HEK293 (cell line): Measurements from ENCODE around the gene IGFBP5.

ENCODE experiments used
- CTCF ChIA-PET: fragments of 350-600 bp; formaldehyde crosslinking; extraction: SDS; loops from one replicate; lab custom pipeline; 2021; ENCODE audit warnings: antibody characterized with exemption; lab: Yijun Ruan, JAX
- POLR2A ChIA-PET: fragments of 300-600 bp; formaldehyde crosslinking; extraction: SDS; loops from one replicate; lab custom pipeline; 2020; ENCODE audit warnings: antibody characterized with exemption, inconsistent platforms; lab: Yijun Ruan, JAX
- H3K27ac ChIP-seq: fragments of 200-500 bp; sonication (Bioruptor generic); 2 replicates; pipeline ENCODE4 v1.5.1; 2014; ENCODE audit warnings: low read depth, low read length, control low read depth, inconsistent platforms; ENCODE audit errors: extremely low read depth
- H3K36me3 ChIP-seq, 2 experiments: fragments of 200-500 bp in 1 of 2; sonication (Bioruptor generic) in 1 of 2; 1 replicate in 1 of 2; 2 replicates in 1 of 2; pipeline ENCODE4 v1.5.1; 2014 to 2017; ENCODE audit warnings: inconsistent platforms in 2 of 2, low read length in 2 of 2; ENCODE audit not compliant: control insufficient read depth in 2 of 2, insufficient read depth in 1 of 2
- H3K4me1 ChIP-seq: fragments of 200-500 bp; sonication (Bioruptor generic); 2 replicates; pipeline ENCODE4 v1.5.1; 2014; ENCODE audit warnings: mild to moderate bottlenecking, low read length, inconsistent platforms; ENCODE audit not compliant: control insufficient read depth, insufficient read depth
- H3K4me3 ChIP-seq: 2 replicates; pipeline ENCODE4 v1.5.1; 2011; ENCODE audit warnings: low read depth, mild to moderate bottlenecking, control low read depth, low read length, moderate library complexity
- H3K9me3 ChIP-seq: fragments of 200-500 bp; sonication (Bioruptor generic); 2 replicates; pipeline ENCODE4 v1.5.1; 2014; ENCODE audit warnings: low read depth, low read length, inconsistent platforms; ENCODE audit not compliant: control insufficient read depth, insufficient read depth
- BCL11A ChIP-seq: fragments of 450-650 bp; formaldehyde crosslinking; IDR thresholded peaks from 2 replicates; pipeline ENCODE4 v1.5.1; 2016; ENCODE audit warnings: low read depth, missing biosample characterization, missing genetic modification characterization
- KLF16 ChIP-seq: fragments of 450-650 bp; formaldehyde crosslinking; IDR thresholded peaks from 2 replicates; pipeline ENCODE4 v1.5.1; 2017; ENCODE audit warnings: missing biosample characterization, missing genetic modification characterization
- SCRT1 ChIP-seq: fragments of 450-650 bp; formaldehyde crosslinking; IDR thresholded peaks from 2 replicates; pipeline ENCODE4 v1.5.1; 2016; ENCODE audit warnings: missing biosample characterization, missing genetic modification characterization, borderline replicate concordance
- TSHZ1 ChIP-seq: fragments of 450-650 bp; formaldehyde crosslinking; IDR thresholded peaks from 2 replicates; pipeline ENCODE4 v1.5.1; 2016; ENCODE audit warnings: missing biosample characterization, missing genetic modification characterization, borderline replicate concordance
- ZNF146 ChIP-seq: fragments of 450-650 bp; formaldehyde crosslinking; IDR thresholded peaks from 2 replicates; pipeline ENCODE4 v1.5.1; 2016; ENCODE audit warnings: missing biosample characterization, missing genetic modification characterization
- ZNF148 ChIP-seq: fragments of 450-650 bp; formaldehyde crosslinking; IDR thresholded peaks from 2 replicates; pipeline ENCODE4 v1.5.0; 2017; ENCODE audit warnings: missing biosample characterization, missing genetic modification characterization, borderline replicate concordance
- ZNF18 ChIP-seq: fragments of 450-650 bp; formaldehyde crosslinking; IDR thresholded peaks from 2 replicates; pipeline ENCODE4 v1.5.1; 2016; ENCODE audit warnings: missing biosample characterization, missing genetic modification characterization
- ZNF184 ChIP-seq: fragments of 450-650 bp; IDR thresholded peaks from 2 replicates; pipeline ENCODE4 v1.5.1; 2018; ENCODE audit warnings: missing biosample characterization, mild to moderate bottlenecking, missing genetic modification characterization
- ZNF2 ChIP-seq: fragments of 450-650 bp; formaldehyde crosslinking; IDR thresholded peaks from 2 replicates; pipeline ENCODE4 v1.5.1; 2016; ENCODE audit warnings: missing biosample characterization, missing genetic modification characterization
- ZNF394 ChIP-seq: fragments of 450-650 bp; formaldehyde crosslinking; IDR thresholded peaks from 2 replicates; pipeline ENCODE4 v1.5.1; 2016; ENCODE audit warnings: missing biosample characterization, missing genetic modification characterization, mild to moderate bottlenecking, moderate library complexity, borderline replicate concordance
- ZNF48 ChIP-seq: fragments of 450-650 bp; formaldehyde crosslinking; IDR thresholded peaks from 2 replicates; pipeline ENCODE4 v1.5.1; 2016; ENCODE audit warnings: missing biosample characterization, missing genetic modification characterization
- ZNF704 ChIP-seq: fragments of 450-650 bp; formaldehyde crosslinking; IDR thresholded peaks from 2 replicates; pipeline ENCODE4 v1.5.1; 2016; ENCODE audit warnings: missing biosample characterization, missing genetic modification characterization

The IGFBP5 gene

GRCh38 chr2:216646116-216646515 is 49.2 kb downstream of the IGFBP5 start:
- Histone ChIP-seq H3K9me3 (no peaks in the 10 kb centered on the region), H3K36me3 (no peaks in the 10 kb centered on the region), H3K4me1 (no peaks in the 10 kb centered on the region), H3K4me3 (no peak overlapping the region), H3K27ac (no peak overlapping the region)
- TF ChIP-seq TSHZ1 (tag by site-specific recombination) (no peak), ZNF146 (tag by site-specific recombination) (no peak), ZNF18 (no peak), ZNF48 (no peak), ZNF2 (tag by site-specific recombination) (no peak), BCL11A (tag by site-specific recombination) (no peak), ZNF148 (tag by site-specific recombination) (no peak), ZNF184 (tag by site-specific recombination) (no peak), SCRT1 (tag by site-specific recombination) (no peak), ZNF394 (no peak)
- ChIA-PET POLR2A (no interaction called here), CTCF (interaction anchor here (0.5 to 2.1 kb wide), 2 partner anchors 128 to 355 kb away, joined by 3 to 14 read pairs; no protein-coding TSS in a partner anchor)

GRCh38 chr2:216645636-216645950 is 49.8 kb downstream of the IGFBP5 start:
- POLR2A ChIA-PET, result no interaction called here
- no peaks in the 10 kb centered on the region for H3K9me3 ChIP-seq
- TF ChIP-seq ZNF704 (tag by site-specific recombination), result no peak
- no peak for TF ChIP-seq KLF16 (tag by site-specific recombination)
- H3K27ac ChIP-seq, result no peak overlapping the region
- H3K36me3 ChIP-seq, result peaks cover 0 to 3% of the 10 kb centered on the region in 2 experiments; a peak in 1 of 3 replicates
- H3K4me3 ChIP-seq, result no peak overlapping the region
- CTCF ChIA-PET, result interaction anchor here (0.5 kb wide), 1 partner anchor 355 kb away, joined by 3 read pairs; no protein-coding TSS in a partner anchor
- no peaks in the 10 kb centered on the region for H3K4me1 ChIP-seq
